Measurements from ENCODE around the gene ZNF579.
"Not testable (repeated sequence)": the region's sequence is repeated elsewhere in the genome, so short reads cannot be mapped to it uniquely, and the experiment has no call there.

ZNF579 gene

DNA sequence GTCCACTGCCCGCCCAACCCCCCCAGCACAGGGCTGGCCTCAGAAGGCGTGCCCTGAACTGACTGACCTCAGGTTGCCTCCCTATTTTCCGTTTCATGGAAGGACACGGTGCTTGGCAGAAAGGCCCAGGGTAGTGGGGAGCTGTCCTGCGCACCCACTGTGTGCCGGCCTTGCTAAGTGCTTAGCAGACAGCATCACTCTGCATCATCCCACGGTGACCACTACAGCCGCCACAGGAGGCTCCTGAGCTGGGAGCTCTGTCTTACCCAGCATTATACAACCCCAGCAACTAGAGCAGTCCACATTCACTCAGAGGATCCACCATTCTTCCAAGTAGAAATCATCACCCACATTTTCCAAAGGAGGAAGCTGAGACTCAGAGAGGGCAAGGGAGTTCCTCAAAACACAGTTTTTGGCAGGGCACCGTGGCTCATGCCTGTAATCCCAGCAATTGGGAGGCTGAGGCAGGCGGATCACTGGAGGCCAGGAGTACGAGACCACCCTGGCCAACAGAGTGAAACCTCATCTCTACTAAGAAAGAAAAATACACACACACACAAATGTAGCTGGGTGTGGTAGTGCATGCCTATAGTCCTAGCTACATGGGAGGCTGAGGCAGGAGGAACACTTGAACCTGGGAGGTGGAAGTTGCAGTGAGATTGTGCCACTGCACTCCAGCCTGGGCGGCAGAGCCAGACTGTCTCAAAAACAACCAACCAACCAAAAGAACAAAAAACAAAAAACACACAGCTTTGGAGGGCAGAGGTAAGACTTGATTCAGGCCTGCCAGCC, 45.3 kb downstream of the ZNF579 start:
- no peak for DNase-seq
- Histone ChIP-seq H3K27ac (ENCODE audit: insufficient read depth, low read length, poor library complexity, severe bottlenecking) (no peak overlapping the region), H3K9me3 (ENCODE audit: control insufficient read depth, low read length) (no peaks in the 10 kb centered on the region), H3K4me3 (ENCODE audit: insufficient read depth, low read depth, low read length, poor library complexity, severe bottlenecking) (no peak overlapping the region), H3K27me3 (replicated peaks; ENCODE audit: control insufficient read depth, insufficient read depth, low read length, poor library complexity, severe bottlenecking) (no peaks in the 10 kb centered on the region), H3K36me3 (ENCODE audit: control insufficient read depth, insufficient read depth, low read length) (no peaks in the 10 kb centered on the region), H3K4me1 (ENCODE audit: control insufficient read depth, insufficient read depth, low read length, poor library complexity, severe bottlenecking) (no peaks in the 10 kb centered on the region)

DNA sequence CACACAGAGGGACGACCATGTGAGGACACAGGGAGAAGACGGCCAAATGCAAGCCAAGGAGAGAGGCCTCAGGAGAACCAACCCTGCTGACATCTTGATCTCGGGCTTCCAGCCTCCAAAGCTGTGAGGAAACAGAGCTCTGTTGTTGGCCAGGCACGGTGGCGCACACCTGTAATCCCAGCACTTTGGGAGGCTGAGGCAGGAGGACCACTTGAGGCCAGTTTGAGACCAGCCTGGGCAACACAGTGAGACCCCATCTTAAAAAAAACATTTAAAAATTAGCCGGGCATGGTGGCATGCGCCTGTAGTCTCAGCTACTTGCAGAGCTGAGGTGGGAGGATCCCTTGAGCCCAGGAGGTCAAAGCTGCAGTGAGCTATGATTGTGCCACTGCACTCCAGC, 46.4 kb downstream of the ZNF579 start:
- not testable (repeated sequence) for H3K27ac ChIP-seq (ENCODE audit: insufficient read depth, low read length, poor library complexity, severe bottlenecking); H3K4me1 ChIP-seq (ENCODE audit: control insufficient read depth, insufficient read depth, low read length, poor library complexity, severe bottlenecking); H3K27me3 ChIP-seq (replicated peaks; ENCODE audit: control insufficient read depth, insufficient read depth, low read length, poor library complexity, severe bottlenecking)

GRCh38 chr19:55530996-55531395, 49.7 kb downstream of the ZNF579 start:
- no peaks in the 10 kb centered on the region for H3K36me3 ChIP-seq (ENCODE audit: control insufficient read depth, insufficient read depth, low read length)
- DNase-seq = no peak
- no peaks in the 10 kb centered on the region for H3K9me3 ChIP-seq (ENCODE audit: control insufficient read depth, low read length)
- H3K27me3 ChIP-seq (replicated peaks; ENCODE audit: control insufficient read depth, insufficient read depth, low read length, poor library complexity, severe bottlenecking) = no peaks in the 10 kb centered on the region
- no peak overlapping the region for H3K27ac ChIP-seq (ENCODE audit: insufficient read depth, low read length, poor library complexity, severe bottlenecking)
- H3K4me3 ChIP-seq (ENCODE audit: insufficient read depth, low read depth, low read length, poor library complexity, severe bottlenecking) = no peak overlapping the region
- no peaks in the 10 kb centered on the region for H3K4me1 ChIP-seq (ENCODE audit: control insufficient read depth, insufficient read depth, low read length, poor library complexity, severe bottlenecking)

More for the DNA sequence above, 46.4 kb downstream of the ZNF579 start:
- DNase-seq; H3K36me3 ChIP-seq (ENCODE audit: control insufficient read depth, insufficient read depth, low read length); H3K4me3 ChIP-seq (ENCODE audit: insufficient read depth, low read depth, low read length, poor library complexity, severe bottlenecking); H3K9me3 ChIP-seq (ENCODE audit: control insufficient read depth, low read length): not testable (repeated sequence)

DNA sequence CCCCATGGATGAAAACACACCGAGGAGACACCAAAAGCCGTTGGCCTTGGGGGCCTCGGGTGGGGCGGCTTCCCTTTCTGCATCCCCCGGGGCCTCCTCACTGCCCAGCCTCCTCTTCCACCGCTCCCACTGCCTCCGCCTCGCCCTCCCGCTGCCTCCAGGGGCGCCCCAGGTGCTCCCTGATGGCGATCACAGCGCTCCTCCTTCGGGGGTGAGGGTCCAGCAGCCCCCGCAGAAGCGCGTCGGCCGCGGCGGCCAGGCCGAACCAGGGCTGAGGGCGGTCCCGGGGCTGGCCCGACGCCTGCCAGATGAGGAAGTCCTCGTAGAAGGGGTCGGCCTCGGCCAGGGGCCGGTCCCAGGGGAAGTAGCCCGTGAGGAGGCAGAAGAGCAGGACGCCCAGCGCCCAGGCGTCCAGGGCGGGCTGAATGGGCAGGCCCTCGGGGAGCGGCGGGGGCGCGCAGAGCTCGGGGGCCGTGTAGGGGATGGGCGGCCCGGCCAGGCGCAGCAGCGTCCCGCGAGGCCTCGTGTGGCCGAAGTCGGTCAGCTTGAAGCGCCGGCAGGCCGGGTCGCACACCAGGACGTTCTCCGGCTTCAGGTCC, 50.9 kb downstream of the ZNF579 start:
- no peaks in the 10 kb centered on the region for H3K27me3 ChIP-seq (replicated peaks; ENCODE audit: control insufficient read depth, insufficient read depth, low read length, poor library complexity, severe bottlenecking)
- no peak overlapping the region for H3K4me3 ChIP-seq (ENCODE audit: insufficient read depth, low read depth, low read length, poor library complexity, severe bottlenecking)
- no peaks in the 10 kb centered on the region for H3K9me3 ChIP-seq (ENCODE audit: control insufficient read depth, low read length)
- no peak for DNase-seq
- no peaks in the 10 kb centered on the region for H3K4me1 ChIP-seq (ENCODE audit: control insufficient read depth, insufficient read depth, low read length, poor library complexity, severe bottlenecking)
- no peak overlapping the region for H3K27ac ChIP-seq (ENCODE audit: insufficient read depth, low read length, poor library complexity, severe bottlenecking)
- H3K36me3 ChIP-seq (ENCODE audit: control insufficient read depth, insufficient read depth, low read length) = no peaks in the 10 kb centered on the region

DNA sequence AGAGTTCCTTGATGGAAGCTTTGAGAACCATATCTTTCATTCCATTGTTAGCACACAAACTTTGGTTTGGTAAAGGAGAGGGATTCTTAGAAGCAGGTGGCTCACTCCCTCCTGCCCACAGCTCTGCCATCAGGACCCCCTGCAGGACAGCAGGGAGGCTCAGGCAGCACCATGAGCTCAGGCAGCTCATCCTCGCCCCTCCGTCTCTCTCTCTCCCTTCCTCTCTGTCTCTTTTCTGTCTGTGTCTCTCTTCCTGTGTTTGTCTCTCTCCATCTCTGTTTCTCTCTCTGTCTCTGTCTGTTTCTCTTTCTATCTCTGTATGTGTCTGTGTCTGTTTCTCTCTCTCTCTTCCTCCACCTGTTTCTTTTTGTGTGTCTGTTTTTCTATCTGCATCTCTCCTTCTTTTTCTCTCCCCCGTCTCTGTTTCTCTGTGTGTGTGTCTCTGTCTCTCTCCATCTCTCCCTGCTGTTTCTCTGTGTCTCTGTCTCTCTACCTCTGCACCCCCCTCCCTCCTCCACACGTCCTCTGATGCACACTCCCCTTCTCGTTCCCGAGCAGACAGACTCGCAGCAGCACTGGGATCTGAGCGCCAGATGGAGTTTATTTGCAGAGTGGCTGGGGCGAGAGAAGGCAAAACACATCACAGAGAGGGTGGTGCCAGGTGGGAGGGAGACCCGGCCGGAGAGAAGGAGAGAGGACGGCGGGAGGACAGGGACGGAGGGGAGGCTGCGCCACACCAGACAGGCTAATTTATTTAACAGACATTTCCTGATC, 52.4 kb downstream of the ZNF579 start:
- Histone ChIP-seq H3K36me3 (ENCODE audit: control insufficient read depth, insufficient read depth, low read length) (no peaks in the 10 kb centered on the region), H3K27me3 (replicated peaks; ENCODE audit: control insufficient read depth, insufficient read depth, low read length, poor library complexity, severe bottlenecking) (no peaks in the 10 kb centered on the region), H3K9me3 (ENCODE audit: control insufficient read depth, low read length) (no peaks in the 10 kb centered on the region), H3K4me3 (ENCODE audit: insufficient read depth, low read depth, low read length, poor library complexity, severe bottlenecking) (no peak overlapping the region), H3K4me1 (ENCODE audit: control insufficient read depth, insufficient read depth, low read length, poor library complexity, severe bottlenecking) (no peaks in the 10 kb centered on the region), H3K27ac (ENCODE audit: insufficient read depth, low read length, poor library complexity, severe bottlenecking) (no peak overlapping the region)
- DNase-seq = no peak

GRCh38 chr19:55527197-55528029, 53.2 kb downstream of the ZNF579 start:
- Histone ChIP-seq H3K4me3 (ENCODE audit: insufficient read depth, low read depth, low read length, poor library complexity, severe bottlenecking) (no peak overlapping the region), H3K36me3 (ENCODE audit: control insufficient read depth, insufficient read depth, low read length) (no peaks in the 10 kb centered on the region), H3K9me3 (ENCODE audit: control insufficient read depth, low read length) (no peaks in the 10 kb centered on the region), H3K27ac (ENCODE audit: insufficient read depth, low read length, poor library complexity, severe bottlenecking) (no peak overlapping the region), H3K27me3 (replicated peaks; ENCODE audit: control insufficient read depth, insufficient read depth, low read length, poor library complexity, severe bottlenecking) (no peaks in the 10 kb centered on the region), H3K4me1 (ENCODE audit: control insufficient read depth, insufficient read depth, low read length, poor library complexity, severe bottlenecking) (no peaks in the 10 kb centered on the region)
- DNase-seq = no peak
